GM12864 (cell line): ENCODE data around the gene RAB29.

Experiments used
- DNase-seq: peaks from one replicate; pipeline ENCODE4 v3.0.0-alpha.2; 2011; ENCODE audit warnings: low read depth
- H3K4me3 ChIP-seq: 2 replicates; pipeline ENCODE4 v1.5.1; 2011; ENCODE audit warnings: mild to moderate bottlenecking, low read depth, low read length, control low read depth
- TF ChIP-seq, protein P1 (sequence below): IDR thresholded peaks from 2 replicates; pipeline ENCODE4 v1.5.1; 2011; ENCODE audit warnings: low read depth, mild to moderate bottlenecking, moderate library complexity, low read length, control low read depth, inconsistent platforms; ENCODE audit errors: missing control alignments

Gene RAB29

DNA sequence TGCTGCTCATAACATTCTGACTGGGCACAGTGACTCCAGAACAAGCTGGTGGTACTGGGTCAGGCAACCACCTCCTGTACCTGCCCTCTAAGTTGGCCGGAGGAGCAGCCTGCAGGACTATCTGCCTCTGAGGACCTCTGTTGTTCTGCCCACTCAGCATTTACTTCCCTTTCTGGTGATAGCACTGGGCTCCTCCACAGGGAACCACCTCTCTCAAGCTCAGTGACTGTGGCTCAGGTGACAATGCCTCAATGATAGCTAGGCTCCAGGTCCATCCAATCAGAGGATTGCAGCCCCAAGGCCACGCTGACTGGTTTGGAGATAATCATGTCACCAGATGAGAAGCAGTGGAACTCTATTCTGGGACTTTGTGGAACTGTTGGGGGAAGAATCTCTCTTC lies 21.9 kb upstream of the RAB29 start:
- DNase-seq: no peak
- TF ChIP-seq, protein P1, sequence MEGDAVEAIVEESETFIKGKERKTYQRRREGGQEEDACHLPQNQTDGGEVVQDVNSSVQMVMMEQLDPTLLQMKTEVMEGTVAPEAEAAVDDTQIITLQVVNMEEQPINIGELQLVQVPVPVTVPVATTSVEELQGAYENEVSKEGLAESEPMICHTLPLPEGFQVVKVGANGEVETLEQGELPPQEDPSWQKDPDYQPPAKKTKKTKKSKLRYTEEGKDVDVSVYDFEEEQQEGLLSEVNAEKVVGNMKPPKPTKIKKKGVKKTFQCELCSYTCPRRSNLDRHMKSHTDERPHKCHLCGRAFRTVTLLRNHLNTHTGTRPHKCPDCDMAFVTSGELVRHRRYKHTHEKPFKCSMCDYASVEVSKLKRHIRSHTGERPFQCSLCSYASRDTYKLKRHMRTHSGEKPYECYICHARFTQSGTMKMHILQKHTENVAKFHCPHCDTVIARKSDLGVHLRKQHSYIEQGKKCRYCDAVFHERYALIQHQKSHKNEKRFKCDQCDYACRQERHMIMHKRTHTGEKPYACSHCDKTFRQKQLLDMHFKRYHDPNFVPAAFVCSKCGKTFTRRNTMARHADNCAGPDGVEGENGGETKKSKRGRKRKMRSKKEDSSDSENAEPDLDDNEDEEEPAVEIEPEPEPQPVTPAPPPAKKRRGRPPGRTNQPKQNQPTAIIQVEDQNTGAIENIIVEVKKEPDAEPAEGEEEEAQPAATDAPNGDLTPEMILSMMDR: no peak
- H3K4me3 ChIP-seq: no peak overlapping the region

DNA sequence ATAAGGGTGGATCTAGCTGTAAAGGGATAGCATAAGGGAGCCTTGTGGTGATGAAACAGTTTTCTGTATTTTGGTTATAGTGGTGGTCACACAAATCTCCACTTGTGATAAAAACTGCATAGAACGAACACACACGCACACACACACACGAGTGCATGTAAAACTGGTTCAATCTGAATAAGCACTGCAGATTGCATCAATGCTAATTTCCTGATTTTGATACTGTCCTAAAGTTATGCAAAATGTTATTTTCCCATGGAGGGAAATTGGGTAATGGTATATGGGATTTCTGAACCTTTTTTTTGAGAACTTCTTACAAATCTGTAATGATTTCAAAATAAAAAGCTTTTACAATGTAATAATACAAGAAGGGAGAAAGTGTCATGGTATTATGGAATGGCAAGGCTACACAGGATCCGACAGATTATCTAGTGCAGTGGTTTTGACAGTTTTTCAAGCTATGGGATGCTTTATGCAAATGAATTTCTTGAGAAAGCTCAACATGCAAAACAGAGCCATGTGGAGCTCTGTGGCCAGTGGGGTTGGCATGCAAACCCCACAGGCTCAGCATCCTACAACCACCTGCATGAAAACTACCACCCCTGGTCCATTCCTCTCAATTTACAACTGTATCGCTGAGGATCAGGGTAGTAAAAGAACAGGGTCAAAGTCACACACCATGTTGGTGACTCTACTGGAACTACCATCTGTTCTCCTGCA lies 18.9 kb upstream of the RAB29 start:
- TF ChIP-seq, protein P1: no peak
- no peak overlapping the region for H3K4me3 ChIP-seq
- no peak for DNase-seq

DNA sequence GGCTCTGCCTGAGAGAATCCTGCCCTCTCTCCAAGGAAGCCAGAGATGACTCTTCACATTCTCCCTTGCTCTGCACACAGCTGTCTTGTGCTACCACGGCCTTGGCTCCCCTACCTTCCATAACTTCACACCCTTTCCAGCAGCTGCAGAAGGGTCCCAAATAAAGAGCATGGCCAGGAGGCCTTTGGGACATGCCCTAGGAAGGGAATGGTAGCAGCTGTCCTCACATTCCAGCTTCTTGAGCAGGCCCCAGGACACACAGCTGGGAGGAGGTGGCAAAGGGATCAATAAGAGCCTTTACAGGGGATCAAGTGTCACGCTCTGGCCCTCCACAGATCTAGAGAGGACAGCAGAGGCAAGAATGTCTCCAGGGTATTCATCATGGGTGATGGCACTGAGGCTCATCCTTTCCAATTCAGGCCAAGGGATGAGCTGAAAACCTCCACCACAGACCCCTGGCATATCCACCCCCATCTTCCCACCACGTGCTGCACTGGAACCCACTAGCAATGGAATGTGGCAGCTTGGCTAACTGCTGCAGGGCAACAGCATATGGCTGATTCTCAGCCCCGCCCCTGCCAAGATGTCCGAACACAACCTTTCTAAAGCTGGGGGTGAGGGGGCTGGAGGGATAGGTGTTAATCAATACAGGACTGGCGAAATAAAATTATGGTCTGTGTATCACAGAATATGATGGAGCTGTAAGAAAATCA lies 17.8 kb upstream of the RAB29 start:
- TF ChIP-seq, protein P1: no peak
- DNase-seq: no peak
- H3K4me3 ChIP-seq: no peak overlapping the region

DNA sequence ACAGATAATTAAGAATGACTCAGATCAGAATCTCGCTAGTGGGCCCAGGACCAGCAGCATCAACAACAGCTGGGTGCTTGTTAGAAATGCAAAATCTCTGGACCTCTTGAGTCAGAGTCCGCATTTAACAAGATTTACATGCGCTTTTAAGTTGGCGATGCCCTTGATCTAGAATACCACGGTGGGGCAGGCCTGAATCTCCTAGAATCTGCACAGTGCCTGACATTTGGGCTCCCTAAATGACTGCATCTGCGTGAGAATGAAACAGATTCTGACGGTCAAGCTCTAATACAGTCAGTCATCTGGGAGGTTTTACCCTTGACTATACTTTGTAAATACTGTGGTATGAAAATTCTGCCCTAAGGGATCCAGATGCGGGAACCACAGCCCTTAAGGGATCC lies 17.2 kb upstream of the RAB29 start:
- no peak overlapping the region for H3K4me3 ChIP-seq
- DNase-seq: no peak
- TF ChIP-seq, protein P1: no peak

DNA sequence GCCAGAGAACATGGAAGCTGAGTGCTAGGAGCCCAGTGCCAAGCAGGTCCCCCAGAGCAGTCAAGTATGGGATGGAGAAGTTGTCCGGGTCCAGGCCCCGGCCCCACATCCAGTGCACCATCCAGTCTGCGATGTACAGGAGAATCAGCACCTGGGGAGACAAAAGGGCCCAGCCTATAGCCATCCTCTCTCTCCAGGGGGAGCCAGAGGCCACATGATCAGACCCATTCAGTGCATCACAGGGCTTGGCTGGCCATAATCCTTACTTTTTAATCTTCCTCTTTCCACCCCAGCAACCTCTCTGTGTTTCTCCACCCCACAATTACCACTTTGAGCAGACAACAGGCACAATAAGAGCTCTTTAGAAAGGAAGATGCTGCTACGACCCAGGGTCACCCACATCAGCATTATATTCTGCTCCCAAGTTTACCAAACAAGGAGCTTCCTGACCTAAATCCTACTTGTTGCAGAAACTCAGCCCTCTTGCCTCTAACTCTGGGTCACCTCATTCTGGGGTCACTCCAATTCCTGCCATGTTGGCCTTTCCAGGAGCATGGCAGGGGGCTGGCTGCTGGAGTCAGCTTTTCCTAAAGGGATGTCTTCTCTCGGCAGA lies 16.4 kb upstream of the RAB29 start:
- TF ChIP-seq, protein P1: peak; percentile 94
- DNase-seq: peak; percentile 8
- H3K4me3 ChIP-seq: no peak overlapping the region

DNA sequence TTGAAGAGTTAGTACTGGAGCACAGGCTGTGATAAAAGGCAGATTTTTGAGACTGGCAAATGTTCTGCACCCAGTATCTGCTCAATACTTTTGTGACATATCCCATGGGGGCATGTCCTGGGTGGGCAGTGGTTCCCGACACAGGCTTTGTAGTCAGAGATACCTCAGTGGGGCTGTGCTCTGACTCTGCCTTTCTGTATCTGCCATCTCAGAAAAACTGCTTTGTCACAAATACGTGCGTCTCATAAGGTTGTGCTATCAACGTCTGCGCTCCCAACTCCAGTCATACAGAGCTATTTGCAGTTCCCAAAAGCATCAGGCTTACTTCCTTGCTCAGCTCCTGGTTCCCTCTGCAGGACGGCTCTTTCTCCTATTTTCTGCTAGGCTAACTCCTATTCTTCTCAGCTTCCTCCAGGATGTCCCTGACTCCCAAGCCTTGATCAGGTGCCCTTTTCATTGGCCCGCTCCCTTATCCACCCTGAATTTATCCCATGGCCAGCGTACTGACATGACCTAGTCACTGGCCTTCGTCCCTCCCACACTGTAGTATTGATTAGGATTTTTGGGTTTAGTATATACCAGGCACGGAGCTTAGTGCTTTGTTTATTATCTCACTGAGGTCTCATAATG lies 12.1 kb upstream of the RAB29 start:
- DNase-seq: no peak
- H3K4me3 ChIP-seq: no peak overlapping the region
- TF ChIP-seq, protein P1: no peak
